BJ (cell line): Measurements from ENCODE around the gene FCAR. TPM values are rescaled to one million over a fixed set of nuclear protein-coding genes. Genes with fewer than 3 reads are reported as not detected.

Experiments used
- CTCF ChIA-PET: fragments of 350-600 bp; formaldehyde crosslinking; extraction: SDS; loops from one replicate; lab custom pipeline; 2021; ENCODE audit warnings: antibody characterized with exemption, inconsistent platforms; lab: Yijun Ruan, JAX
- POLR2A ChIA-PET: fragments of 300-600 bp; sonication (Branson Sonifier 250); formaldehyde crosslinking; extraction: SDS; loops from one replicate; lab custom pipeline; 2021; ENCODE audit warnings: antibody characterized with exemption; lab: Charles Lee
- DNase-seq: peaks from one replicate; pipeline ENCODE4 v3.0.0-alpha.2; 2011; ENCODE audit warnings: low read depth
- H3K27me3 ChIP-seq: 2 replicates; pipeline ENCODE4 v1.6.0; 2011; ENCODE audit warnings: low read length; ENCODE audit not compliant: control insufficient read depth, insufficient read depth
- H3K36me3 ChIP-seq: 2 replicates; pipeline ENCODE4 v1.5.1; 2011; ENCODE audit warnings: low read length; ENCODE audit not compliant: control insufficient read depth, insufficient read depth
- H3K4me3 ChIP-seq: 2 replicates; pipeline ENCODE4 v1.5.1; 2011; ENCODE audit warnings: low read depth, mild to moderate bottlenecking, control low read depth, low read length
- CTCF ChIP-seq: IDR thresholded peaks from 2 replicates; pipeline ENCODE4 v1.5.1; 2011; ENCODE audit warnings: low read depth, mild to moderate bottlenecking, control low read depth, inconsistent platforms, low read length, moderate library complexity; ENCODE audit not compliant: insufficient read depth
- polyA plus RNA-seq: library from polyadenylated mRNA; depleted of rRNA; stranded (reverse); fragments of >200 nt; gene quantifications from 2 replicates; pipeline ENCODE4 v1.2.3, GENCODE V29; 2011

Gene FCAR
- polyA plus RNA-seq, 1 experiment, result not detected

DNA sequence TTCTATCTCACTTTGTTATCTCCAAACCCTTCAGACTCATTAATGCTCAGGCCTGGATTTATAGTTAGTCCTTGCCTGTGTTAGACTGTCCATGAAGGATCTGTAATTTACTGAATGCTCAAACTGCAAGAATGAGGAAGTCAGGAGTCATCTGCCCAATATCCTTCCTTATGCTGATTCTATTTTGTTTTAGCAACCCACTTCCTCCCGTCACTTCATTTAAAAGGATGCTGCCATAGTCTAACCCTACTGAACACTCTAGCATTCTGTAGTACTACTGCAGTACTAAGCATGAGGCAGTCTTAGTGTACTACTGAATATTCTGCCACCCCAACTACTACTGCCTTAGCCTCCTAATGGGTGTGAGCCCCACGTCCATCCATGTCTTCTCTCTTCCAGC is 1.5 kb downstream of the FCAR start:
- ChIA-PET POLR2A (no interaction called here), CTCF (no interaction called here)
- H3K27me3 ChIP-seq, result no peaks in the 10 kb centered on the region
- H3K4me3 ChIP-seq, result no peak overlapping the region
- no peak for DNase-seq
- no peak for TF ChIP-seq CTCF
- H3K36me3 ChIP-seq, result no peaks in the 10 kb centered on the region

GRCh38 chr19:54877471-54877870 is 3.4 kb downstream of the FCAR start:
- no peaks in the 10 kb centered on the region for H3K36me3 ChIP-seq
- CTCF ChIA-PET, result no interaction called here

DNA sequence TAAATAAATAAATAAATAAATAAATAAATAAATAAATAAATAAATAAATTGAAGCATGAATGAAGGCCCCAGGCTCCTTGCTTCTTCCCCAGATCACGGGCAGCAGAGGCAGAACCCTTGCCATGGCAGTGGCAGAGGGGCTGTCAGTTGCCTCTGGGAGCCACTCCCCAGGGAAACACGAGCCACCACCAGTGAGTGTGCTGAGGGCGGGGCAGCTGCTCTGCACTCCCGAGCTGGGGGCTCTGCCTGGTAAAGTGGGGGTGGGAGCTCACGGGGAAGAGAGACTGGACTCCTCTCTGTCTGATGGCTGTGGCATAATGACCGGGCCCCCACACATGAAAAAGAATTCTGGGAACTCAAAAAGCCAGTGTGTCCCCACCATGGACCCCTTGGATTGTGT is 7.8 kb downstream of the FCAR start:
- Histone ChIP-seq H3K27me3 (no peaks in the 10 kb centered on the region), H3K4me3 (no peak overlapping the region), H3K36me3 (no peaks in the 10 kb centered on the region)
- ChIA-PET CTCF (no interaction called here), POLR2A (no interaction called here)
- no peak for TF ChIP-seq CTCF
- DNase-seq, result no peak

More at GRCh38 chr19:54877471-54877870, 3.4 kb downstream of the FCAR start:
- no peaks in the 10 kb centered on the region for H3K27me3 ChIP-seq
- DNase-seq, result no peak
- POLR2A ChIA-PET, result no interaction called here
- TF ChIP-seq CTCF, result no peak
- no peak overlapping the region for H3K4me3 ChIP-seq

DNA sequence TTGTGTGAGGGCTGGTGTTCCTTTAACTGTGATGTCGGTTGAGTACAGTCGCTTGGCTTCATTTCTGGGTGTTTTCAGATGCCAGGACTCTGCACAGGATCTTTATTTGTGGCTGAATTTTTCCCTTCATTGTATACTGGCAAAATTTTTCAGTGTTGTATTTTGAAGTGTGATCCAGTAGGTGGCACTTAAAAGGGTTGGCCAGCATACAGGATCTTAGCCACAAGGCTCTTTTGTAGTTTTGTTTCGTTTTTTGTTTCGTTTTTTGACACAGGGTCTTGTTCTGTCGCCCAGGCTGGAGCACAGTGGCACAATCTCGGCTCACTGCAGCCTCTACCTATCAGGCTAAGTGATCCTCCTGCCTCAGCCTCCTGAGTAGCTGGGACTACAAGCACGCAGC is 8.7 kb downstream of the FCAR start:
- CTCF ChIA-PET, result no interaction called here
- no peak for TF ChIP-seq CTCF
- Histone ChIP-seq H3K4me3 (no peak overlapping the region), H3K36me3 (no peaks in the 10 kb centered on the region), H3K27me3 (no peaks in the 10 kb centered on the region)
- no peak for DNase-seq
- POLR2A ChIA-PET, result no interaction called here

- no peak overlapping the region for H3K4me3 ChIP-seq
- POLR2A ChIA-PET, result no interaction called here
- CTCF ChIA-PET, result no interaction called here
- H3K27me3 ChIP-seq, result no peaks in the 10 kb centered on the region
- no peak for DNase-seq
- no peaks in the 10 kb centered on the region for H3K36me3 ChIP-seq
- no peak for TF ChIP-seq CTCF
Measured at GRCh38 chr19:54883228-54883627, 9.2 kb downstream of the FCAR start.
